ENCODE measurements around the gene SUCLG2.

DNA sequence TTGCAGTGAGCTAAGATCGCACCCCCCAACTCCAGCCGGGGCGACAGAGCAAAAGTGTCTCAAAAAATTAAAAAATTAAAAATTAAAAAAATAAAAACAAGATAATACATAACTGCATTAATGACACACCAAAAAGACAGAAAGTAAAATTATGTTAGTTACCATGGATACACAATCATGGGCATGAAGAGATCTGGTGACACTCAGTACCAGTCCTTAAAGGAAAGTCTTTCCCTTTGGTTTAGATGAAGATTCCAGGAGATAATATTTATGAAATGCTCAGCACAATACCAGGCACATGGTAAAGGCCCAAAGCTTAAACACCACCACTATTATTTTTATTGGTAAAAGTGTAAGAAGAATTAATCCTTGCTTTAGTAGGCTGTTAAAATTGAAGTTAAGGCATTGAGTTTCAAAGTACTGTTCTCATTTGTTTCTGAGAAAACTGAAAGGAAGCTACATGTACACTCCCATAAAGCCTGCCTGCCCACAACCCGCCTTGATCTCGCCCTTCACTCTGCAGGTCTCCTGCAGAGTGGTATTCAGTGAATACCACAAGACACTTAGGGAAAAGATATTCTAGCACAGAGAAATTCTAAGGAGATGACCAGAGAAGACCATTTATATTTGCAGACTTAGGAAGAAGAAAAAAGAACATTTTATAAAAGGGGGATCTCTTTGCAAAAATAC, 52.3 kb downstream of the SUCLG2 start:
- TF ChIP-seq, protein P1, sequence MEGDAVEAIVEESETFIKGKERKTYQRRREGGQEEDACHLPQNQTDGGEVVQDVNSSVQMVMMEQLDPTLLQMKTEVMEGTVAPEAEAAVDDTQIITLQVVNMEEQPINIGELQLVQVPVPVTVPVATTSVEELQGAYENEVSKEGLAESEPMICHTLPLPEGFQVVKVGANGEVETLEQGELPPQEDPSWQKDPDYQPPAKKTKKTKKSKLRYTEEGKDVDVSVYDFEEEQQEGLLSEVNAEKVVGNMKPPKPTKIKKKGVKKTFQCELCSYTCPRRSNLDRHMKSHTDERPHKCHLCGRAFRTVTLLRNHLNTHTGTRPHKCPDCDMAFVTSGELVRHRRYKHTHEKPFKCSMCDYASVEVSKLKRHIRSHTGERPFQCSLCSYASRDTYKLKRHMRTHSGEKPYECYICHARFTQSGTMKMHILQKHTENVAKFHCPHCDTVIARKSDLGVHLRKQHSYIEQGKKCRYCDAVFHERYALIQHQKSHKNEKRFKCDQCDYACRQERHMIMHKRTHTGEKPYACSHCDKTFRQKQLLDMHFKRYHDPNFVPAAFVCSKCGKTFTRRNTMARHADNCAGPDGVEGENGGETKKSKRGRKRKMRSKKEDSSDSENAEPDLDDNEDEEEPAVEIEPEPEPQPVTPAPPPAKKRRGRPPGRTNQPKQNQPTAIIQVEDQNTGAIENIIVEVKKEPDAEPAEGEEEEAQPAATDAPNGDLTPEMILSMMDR (IDR thresholded peaks at IDR 0.05): no peak
- no peak for TF ChIP-seq EP300 (IDR thresholded peaks at IDR 0.05)
- no peak for TF ChIP-seq POLR2A (IDR thresholded peaks at IDR 0.05)
